H1 (cell line): ENCODE data around the gene BCL2L1.
"Not testable (repeated sequence)": the region's sequence is repeated elsewhere in the genome, so short reads cannot be mapped to it uniquely, and the experiment has no call there.

Experiments used
- CBX5 ChIP-seq: fragments of 300-800, 300-1000 bp; sonication (generic); IDR thresholded peaks from 2 replicates; pipeline ENCODE4 v1.7.1; 2016; ENCODE audit warnings: antibody characterized with exemption, low read length, low read depth
- CTCF ChIP-seq, 3 experiments: IDR thresholded peaks; 1 replicate in 2 of 3; 2 replicates in 1 of 3; pipeline versions ENCODE4 v1.5.1 to v1.6.1; 2011; ENCODE audit warnings: low read length in 3 of 3, mild to moderate bottlenecking in 3 of 3, inconsistent platforms in 2 of 3, low read depth in 1 of 3, moderate library complexity in 1 of 3; ENCODE audit not compliant: insufficient read depth in 1 of 3; ENCODE audit errors: control extremely low read depth in 1 of 3
- KDM1A ChIP-seq: fragments of 200-600, 300-600 bp; sonication (generic); IDR thresholded peaks from 2 replicates; pipeline ENCODE4 v1.7.1; 2016; ENCODE audit warnings: mild to moderate bottlenecking, low read length, borderline replicate concordance
- NRF1 ChIP-seq: IDR thresholded peaks from 2 replicates; pipeline ENCODE4 v1.6.1; 2011; ENCODE audit warnings: mild to moderate bottlenecking, low read depth, low read length, improper control_type of control experiment
- POLR2A ChIP-seq, 2 experiments: IDR thresholded peaks; 1 replicate in 1 of 2; 2 replicates in 1 of 2; pipeline ENCODE4 v1.6.1; 2011; ENCODE audit warnings: low read depth in 2 of 2, low read length in 2 of 2, mild to moderate bottlenecking in 2 of 2; ENCODE audit errors: control extremely low read depth in 1 of 2
- POLR2AphosphoS5 ChIP-seq: IDR thresholded peaks from 2 replicates; pipeline ENCODE4 v1.6.1; 2011; ENCODE audit warnings: low read depth, low read length
- RBBP5 ChIP-seq: IDR thresholded peaks from 2 replicates; pipeline ENCODE4 v1.7.1; 2012; ENCODE audit warnings: low read depth, mild to moderate bottlenecking, inconsistent platforms, low read length, moderate library complexity, borderline replicate concordance
- SIN3A ChIP-seq, 2 experiments: IDR thresholded peaks in 1 of 2; conservative IDR thresholded peaks in 1 of 2; 2 replicates each; pipeline ENCODE4 v1.6.1; 2011 to 2012; ENCODE audit warnings: low read length in 2 of 2, improper control_type of control experiment in 1 of 2, low read depth in 1 of 2, mild to moderate bottlenecking in 1 of 2
- TAF1 ChIP-seq: IDR thresholded peaks from 2 replicates; pipeline ENCODE4 v1.6.1; 2011; ENCODE audit warnings: mild to moderate bottlenecking, low read depth, low read length
- YY1 ChIP-seq: IDR thresholded peaks from 2 replicates; pipeline ENCODE4 v1.6.1; 2011; ENCODE audit warnings: low read depth, mild to moderate bottlenecking, low read length

GRCh38 chr20:31648104-31648503, 74.6 kb downstream of the BCL2L1 start:
- TF ChIP-seq POLR2A (IDR thresholded peaks at IDR 0.05; ENCODE audit: control extremely low read depth in 1 of 2, low read depth in 2 of 2, low read length in 2 of 2); NRF1; CBX5; CTCF (IDR thresholded peaks at IDR 0.05; ENCODE audit: control extremely low read depth in 1 of 3, insufficient read depth in 1 of 3, low read depth in 1 of 3, low read length in 3 of 3); YY1; RBBP5; TAF1; KDM1A; POLR2AphosphoS5; SIN3A (conservative IDR thresholded peaks at IDR 0.05 in 1 of 2, IDR thresholded peaks at IDR 0.05 in 1 of 2; ENCODE audit: low read depth in 1 of 2, low read length in 2 of 2): not testable (repeated sequence)
